HepG2 (cell line): Measurements from ENCODE around the gene APBA1. TPM values are rescaled to one million over a fixed set of nuclear protein-coding genes. Genes with fewer than 3 reads are reported as not detected.

Experiments
- ATAC-seq: fragments of 200-7000 bp; cut with Tn5 transposase; 3 replicates; pipeline ENCODE4 v1.9.1; 2020; ENCODE audit warnings: mild to moderate bottlenecking, moderate library complexity
- BruUV-seq: library from RNA; stranded (reverse); fragments of 400-500 nt; replicated peaks from 2 replicates; lab custom pipeline; 2021; lab: Mats Ljungman, UMichigan
- CTCF ChIA-PET: fragments of 300-600 bp; formaldehyde crosslinking; extraction: SDS; loops from one replicate; lab custom pipeline; 2021; ENCODE audit warnings: low total read pairs, inconsistent platforms, low intra/inter-chr PET ratio; lab: Yijun Ruan, JAX
- POLR2A ChIA-PET: fragments of 350-600 bp; sonication (Branson Sonifier 250); formaldehyde crosslinking; loops from one replicate; lab custom pipeline; 2020; ENCODE audit warnings: antibody characterized with exemption, inconsistent platforms; lab: Yijun Ruan, JAX
- DNase-seq: peaks from one replicate; pipeline ENCODE4 v3.0.0-alpha.2; 2015; ENCODE audit warnings: low spot score
- FAIRE-seq: peaks from 3 replicates; lab custom pipeline; 2011; peaks lifted over from hg19 to GRCh38; lab: Jason Lieb, UNC
- H2AFZ ChIP-seq: one replicate; pipeline ENCODE4 v1.6.1; 2011; ENCODE audit warnings: low read length, inconsistent platforms
- H3K27ac ChIP-seq: fragments of 300-600 bp; 3 replicates; pipeline ENCODE4 v1.8.0; 2011; ENCODE audit warnings: mixed run types, mild to moderate bottlenecking, mixed read lengths, low read length, inconsistent platforms; ENCODE audit not compliant: insufficient read depth; ENCODE audit errors: extremely low read length
- H3K27me3 ChIP-seq, 2 experiments: fragments of 200-600 bp in 1 of 2; 2 replicates in 1 of 2; 3 replicates in 1 of 2; pipeline versions ENCODE4 v1.6.0 to v1.8.0; 2011; ENCODE audit warnings: low read length in 2 of 2, mild to moderate bottlenecking in 2 of 2, moderate library complexity in 2 of 2, inconsistent platforms in 1 of 2; ENCODE audit not compliant: insufficient read depth in 2 of 2, control insufficient read depth in 1 of 2
- H3K36me3 ChIP-seq, 2 experiments: fragments of 200-600 bp in 1 of 2; replicated peaks in 1 of 2; 2 replicates in 1 of 2; 3 replicates in 1 of 2; pipeline versions ENCODE4 v1.5.1 to v1.8.0; 2011; ENCODE audit warnings: low read length in 2 of 2, inconsistent platforms in 1 of 2; ENCODE audit not compliant: insufficient read depth in 2 of 2, control insufficient read depth in 1 of 2
- H3K4me1 ChIP-seq: 2 replicates; pipeline ENCODE4 v1.5.1; 2012; ENCODE audit warnings: low read length, inconsistent platforms; ENCODE audit not compliant: insufficient read depth
- H3K4me2 ChIP-seq: 2 replicates; pipeline ENCODE4 v1.6.0; 2011; ENCODE audit warnings: low read depth, low read length, inconsistent platforms
- H3K4me3 ChIP-seq, 3 experiments: fragments of 200-600 bp in 1 of 3; sonication (generic), shearing (Covaris generic) in 1 of 3; replicated peaks in 1 of 3; 2 replicates each; pipeline ENCODE4 v1.5.1; 2011 to 2016; ENCODE audit warnings: low read length in 3 of 3, inconsistent platforms in 2 of 3, low read depth in 2 of 3, mild to moderate bottlenecking in 2 of 3, control low read depth in 1 of 3, mixed read lengths in 1 of 3; ENCODE audit not compliant: insufficient read depth in 1 of 3
- H3K79me2 ChIP-seq: one replicate; pipeline ENCODE4 v1.6.1; 2011; ENCODE audit warnings: low read length, inconsistent platforms; ENCODE audit not compliant: insufficient read depth
- H3K9ac ChIP-seq: 2 replicates; pipeline ENCODE4 v1.6.0; 2011; ENCODE audit warnings: mild to moderate bottlenecking, low read depth, low read length, inconsistent platforms; ENCODE audit not compliant: insufficient read depth
- H3K9me3 ChIP-seq: 2 replicates; pipeline ENCODE4 v1.5.1; 2012; ENCODE audit warnings: mild to moderate bottlenecking, low read length
- H4K20me1 ChIP-seq: 2 replicates; pipeline ENCODE4 v1.6.0; 2011; ENCODE audit warnings: inconsistent platforms, mild to moderate bottlenecking, low read length, moderate library complexity; ENCODE audit not compliant: insufficient read depth
- ELK4 ChIP-seq: sonication (generic); formaldehyde crosslinking; IDR thresholded peaks from 2 replicates; pipeline ENCODE4 v1.9.0; 2021; ENCODE audit warnings: missing genetic modification reagents, borderline replicate concordance
- GZF1 ChIP-seq: sonication (generic); formaldehyde crosslinking; IDR thresholded peaks from 2 replicates; pipeline ENCODE4 v1.5.1; 2020; ENCODE audit warnings: mild to moderate bottlenecking, missing genetic modification reagents
- MAF1 ChIP-seq: sonication (generic); formaldehyde crosslinking; IDR thresholded peaks from 2 replicates; pipeline ENCODE4 v1.5.0; 2020; ENCODE audit warnings: missing genetic modification reagents, borderline replicate concordance
- MAFF ChIP-seq: IDR thresholded peaks from 2 replicates; pipeline ENCODE4 v1.6.1; 2011; ENCODE audit warnings: low read depth, low read length, improper control_type of control experiment
- MAFK ChIP-seq, 2 experiments: IDR thresholded peaks in 1 of 2; conservative IDR thresholded peaks in 1 of 2; 2 replicates each; pipeline ENCODE4 v1.6.1; 2011; ENCODE audit warnings: improper control_type of control experiment in 2 of 2, low read length in 2 of 2
- NCOR1 ChIP-seq: fragments of 200-600 bp; sonication (generic); IDR thresholded peaks from 2 replicates; pipeline ENCODE4 v1.7.0; 2017; ENCODE audit warnings: antibody characterized with exemption, low read length, borderline replicate concordance
- NFE2L2 ChIP-seq: fragments of 150-350 bp; IDR thresholded peaks from 2 replicates; pipeline ENCODE4 v1.6.1; 2014; ENCODE audit warnings: low read length
- NR2F6 ChIP-seq, 2 experiments: IDR thresholded peaks; 2 replicates each; pipeline ENCODE4 v1.6.1; 2016; ENCODE audit warnings: antibody characterized with exemption in 1 of 2, mild to moderate bottlenecking in 1 of 2
- SETDB1 ChIP-seq: sonication (generic); formaldehyde crosslinking; IDR thresholded peaks from 2 replicates; pipeline ENCODE4 v1.5.1; 2020; ENCODE audit warnings: missing genetic modification reagents, mild to moderate bottlenecking, borderline replicate concordance
- SOX5 ChIP-seq: IDR thresholded peaks from 2 replicates; pipeline ENCODE4 v1.6.1; 2016; ENCODE audit warnings: borderline replicate concordance
- STAT5B ChIP-seq: sonication (generic); formaldehyde crosslinking; IDR thresholded peaks from 2 replicates; pipeline ENCODE4 v1.4.0; 2020; ENCODE audit warnings: missing genetic modification reagents
- XBP1 ChIP-seq: sonication (generic); formaldehyde crosslinking; IDR thresholded peaks from 2 replicates; pipeline ENCODE4 v1.5.0; 2020; ENCODE audit warnings: missing genetic modification reagents
- WGBS: methylation state at CpG from one replicate; pipeline ENCODE4 v1.1.6; 2017; ENCODE audit warnings: low lambda C conversion rate; 5-methylcytosine and 5-hydroxymethylcytosine counted together
- in situ Hi-C: cut with HindIII; loops from 2 replicates; pipeline ENCODE4 v1.10.0; 2017; ENCODE audit warnings: low pct_unique_long_range_greater_than_20kb; ENCODE audit not compliant: extremely low pct_ligation_motif_present
- intact Hi-C: fragments of 100-400 bp; cut with micrococcal nuclease; formaldehyde crosslinking; loops from one replicate; pipeline ENCODE4 v1.10.0; 2022; ENCODE audit not compliant: unreplicated experiment
- polyA plus RNA-seq, 8 experiments: library from polyadenylated mRNA; depleted of rRNA in 3 of 8; stranded (reverse) in 7 of 8; unstranded in 1 of 8; fragments of >200 nt; fragmentation: Illumina TruSeq in 4 of 8; extraction: Trizol in 4 of 8; gene quantifications; 2 replicates each; pipeline versions ENCODE4 v1.2.1 to v1.2.3, GENCODE V29; 2011 to 2016; ENCODE audit warnings: low read depth in 4 of 8, missing spikeins in 1 of 8, mixed read lengths in 1 of 8; ENCODE audit not compliant: insufficient read depth in 1 of 8
- total RNA-seq, 5 experiments: library from RNA; depleted of rRNA; stranded (reverse); fragments of >200 nt; fragmentation: Illumina TruSeq; extraction: Trizol; gene quantifications; 2 replicates each; pipeline ENCODE4 v1.2.3, GENCODE V29; 2016; ENCODE audit warnings: low read depth in 1 of 5

Gene APBA1
- total and polyA plus RNA-seq, 2 of the 13 experiments (the other 11 are each of a cell fraction or from before 2014, with no cell fraction given): 0.15 TPM; not detected in 1

- H3K79me2 ChIP-seq: no peaks in the 10 kb centered on the region
- H3K4me3 ChIP-seq: no peak overlapping the region
- no peaks in the 10 kb centered on the region for H4K20me1 ChIP-seq
- intact Hi-C loops: no loop called here
- H2AFZ ChIP-seq: no peak overlapping the region
- H3K4me2 ChIP-seq: no peak overlapping the region
- CTCF ChIA-PET: no interaction called here
- H3K4me1 ChIP-seq: no peaks in the 10 kb centered on the region
- H3K9me3 ChIP-seq: no peaks in the 10 kb centered on the region
- no peak for DNase-seq
- no peak overlapping the region for H3K27ac ChIP-seq
- no peak overlapping the region for H3K9ac ChIP-seq
- TF ChIP-seq MAFF (peak; percentile 58), MAF1 (CRISPR knock-in tag) (no peak), NCOR1 (no peak), GZF1 (CRISPR knock-in tag) (no peak), NR2F6 (IDR thresholded peaks at IDR 0.05) (no peak), NR2F6 (CRISPR knock-in tag; IDR thresholded peaks at IDR 0.05) (no peak), XBP1 (no peak), NFE2L2 (no peak), SOX5 (CRISPR knock-in tag) (no peak), ELK4 (CRISPR knock-in tag) (no peak), MAFK (conservative IDR thresholded peaks at IDR 0.05 in 1 of 2, IDR thresholded peaks at IDR 0.05 in 1 of 2; ENCODE audit: low read length in 2 of 2) (peak; percentile 39 to 74), STAT5B (CRISPR knock-in tag) (no peak), SETDB1 (no peak)
- TF ChIP-seq, all 625 proteins: peak for 2
- WGBS: 56% methylated on average over 2 of the region's 2 CpGs
- BruUV-seq: no TSS peak
- FAIRE-seq: no peak
- in situ Hi-C loops: no loop called here
- peaks cover 2 to 19% of the 10 kb centered on the region in 2 experiments; a peak in 2 of 5 replicates for H3K27me3 ChIP-seq
- ATAC-seq: no peak
- no peaks in the 10 kb centered on the region for H3K36me3 ChIP-seq
- POLR2A ChIA-PET: no interaction called here
Observed at GRCh38 chr9:69396759-69397158, 275.4 kb downstream of the APBA1 start.
